NT2/D1 (cell line): ENCODE results near the gene PAK5.

ENCODE experiments used
- SUZ12 ChIP-seq: IDR thresholded peaks from 2 replicates; pipeline ENCODE4 v1.6.1; 2011; ENCODE audit not compliant: insufficient read length, insufficient read depth; ENCODE audit errors: extremely low read depth
- YY1 ChIP-seq: IDR thresholded peaks from 2 replicates; pipeline ENCODE4 v1.6.1; 2011; ENCODE audit not compliant: insufficient read length, insufficient read depth

- TF ChIP-seq YY1 (no peak), SUZ12 (no peak)
These were observed 208.3 kb downstream of the PAK5 start for GRCh38 chr20:9630554-9630953.
